GM18502 (cell line): ENCODE data around the gene LNP1.
A peak's percentile ranks its signal among the peaks of the same experiment; 100 is the strongest.
"Not testable (repeated sequence)": the region's sequence is repeated elsewhere in the genome, so short reads cannot be mapped to it uniquely, and the experiment has no call there.

ENCODE experiments used
- ATAC-seq: cut with Tn5 transposase; IDR thresholded peaks from one replicate; pipeline ENCODE4 v1.9.1; 2021; ENCODE audit warnings: mild to moderate bottlenecking; ENCODE audit not compliant: unreplicated experiment, poor library complexity

LNP1 gene

GRCh38 chr3:100400780-100401673, at the start of gene LNP1, which contains the start of gene TOMM70:
Gene LNP1, plus strand, starts transcription at chr3:100401539. Its CDS starts 28,191 bp downstream, at chr3:100429730.
Gene TOMM70, minus strand, starts transcription at chr3:100401089. Its CDS starts 140 bp downstream, at chr3:100400949.
- ATAC-seq = peak; percentile 88

GRCh38 chr3:100351770-100352169, 49.6 kb upstream of the LNP1 start:
- ATAC-seq = not testable (repeated sequence)

GRCh38 chr3:100352296-100353231, 48.8 kb upstream of the LNP1 start:
- no peak for ATAC-seq

- ATAC-seq = no peak
Measured at GRCh38 chr3:100354850-100355249, 46.5 kb upstream of the LNP1 start.

GRCh38 chr3:100358413-100358812, 42.9 kb upstream of the LNP1 start:
- ATAC-seq = no peak

- no peak for ATAC-seq
Measured at GRCh38 chr3:100359035-100359434, 42.3 kb upstream of the LNP1 start.

GRCh38 chr3:100360757-100361496, 40.4 kb upstream of the LNP1 start:
- ATAC-seq = no peak

GRCh38 chr3:100361897-100362296, 39.4 kb upstream of the LNP1 start:
- ATAC-seq = no peak

GRCh38 chr3:100364421-100364820, 36.9 kb upstream of the LNP1 start:
- ATAC-seq = no peak

- no peak for ATAC-seq
Measured at GRCh38 chr3:100366424-100366823, 34.9 kb upstream of the LNP1 start.

- no peak for ATAC-seq
Measured at GRCh38 chr3:100368441-100368840, 32.9 kb upstream of the LNP1 start.

- no peak for ATAC-seq
Measured at GRCh38 chr3:100370756-100371155, 30.6 kb upstream of the LNP1 start.

GRCh38 chr3:100374521-100374920, 26.8 kb upstream of the LNP1 start:
- no peak for ATAC-seq

- ATAC-seq = no peak
Measured at GRCh38 chr3:100376301-100376700, 25.0 kb upstream of the LNP1 start.

GRCh38 chr3:100384733-100385525, 16.4 kb upstream of the LNP1 start:
- ATAC-seq = no peak

GRCh38 chr3:100386437-100387074, 14.8 kb upstream of the LNP1 start:
- ATAC-seq = no peak

- no peak for ATAC-seq
Measured at GRCh38 chr3:100389025-100389424, 12.3 kb upstream of the LNP1 start.

- no peak for ATAC-seq
Measured at GRCh38 chr3:100395679-100396431, 5.5 kb upstream of the LNP1 start.
